Esophagus (tissue), 2 donors: ENCODE data around the gene PCDHB5. TPM values are rescaled to one million over a fixed set of nuclear protein-coding genes. Genes with fewer than 3 reads are reported as not detected.
"Not testable (repeated sequence)": the region's sequence is repeated elsewhere in the genome, so short reads cannot be mapped to it uniquely, and the experiment has no call there.

Experiments used
- H3K27ac ChIP-seq, 2 donors: one replicate each; pipeline ENCODE4 v1.5.1; 2013; ENCODE audit warnings: low read depth in 2 of 2, mild to moderate bottlenecking in 2 of 2, inconsistent platforms in 1 of 2, low read length in 1 of 2, moderate library complexity in 1 of 2
- H3K27me3 ChIP-seq, 2 donors: one replicate each; pipeline ENCODE4 v1.6.1; 2013; ENCODE audit warnings: low read length in 2 of 2, control low read depth in 1 of 2, mild to moderate bottlenecking in 1 of 2; ENCODE audit not compliant: insufficient read depth in 2 of 2, control insufficient read depth in 1 of 2
- H3K36me3 ChIP-seq, 2 donors: one replicate each; pipeline ENCODE4 v1.6.1; 2013; ENCODE audit warnings: low read length in 1 of 2; ENCODE audit not compliant: control insufficient read depth in 2 of 2, insufficient read depth in 2 of 2
- H3K4me1 ChIP-seq, 2 donors: one replicate each; pipeline ENCODE4 v1.6.1; 2013; ENCODE audit warnings: low read length in 1 of 2; ENCODE audit not compliant: control insufficient read depth in 2 of 2, insufficient read depth in 2 of 2
- H3K4me3 ChIP-seq, 2 donors: one replicate each; pipeline ENCODE4 v1.5.1; 2013; ENCODE audit warnings: low read length in 2 of 2, mild to moderate bottlenecking in 2 of 2, low read depth in 1 of 2, moderate library complexity in 1 of 2
- H3K9me3 ChIP-seq, 2 donors: one replicate each; pipeline ENCODE4 v1.6.1; 2013; ENCODE audit warnings: mild to moderate bottlenecking in 2 of 2, low read depth in 1 of 2, low read length in 1 of 2, moderate library complexity in 1 of 2; ENCODE audit not compliant: control insufficient read depth in 2 of 2, insufficient read depth in 1 of 2
- WGBS, 2 donors: extraction: QIAGEN DNeasy Blood & Tissue Kit; methylation state at CpG; one replicate each; pipeline ENCODE4 v1.1.7; 2013; 5-methylcytosine and 5-hydroxymethylcytosine counted together
- polyA plus RNA-seq, 2 donors: library from polyadenylated mRNA; stranded (reverse); fragments of 200-250 nt; gene quantifications; one replicate each; pipeline ENCODE4 v1.2.3, GENCODE V29; 2013
- donor health status: healthy with polysubstance abuse.
- donor health status: Bipolar disorder and iron deficiency.

Gene PCDHB5
- polyA plus RNA-seq, 2 donors = 0.14 to 0.26 TPM

DNA sequence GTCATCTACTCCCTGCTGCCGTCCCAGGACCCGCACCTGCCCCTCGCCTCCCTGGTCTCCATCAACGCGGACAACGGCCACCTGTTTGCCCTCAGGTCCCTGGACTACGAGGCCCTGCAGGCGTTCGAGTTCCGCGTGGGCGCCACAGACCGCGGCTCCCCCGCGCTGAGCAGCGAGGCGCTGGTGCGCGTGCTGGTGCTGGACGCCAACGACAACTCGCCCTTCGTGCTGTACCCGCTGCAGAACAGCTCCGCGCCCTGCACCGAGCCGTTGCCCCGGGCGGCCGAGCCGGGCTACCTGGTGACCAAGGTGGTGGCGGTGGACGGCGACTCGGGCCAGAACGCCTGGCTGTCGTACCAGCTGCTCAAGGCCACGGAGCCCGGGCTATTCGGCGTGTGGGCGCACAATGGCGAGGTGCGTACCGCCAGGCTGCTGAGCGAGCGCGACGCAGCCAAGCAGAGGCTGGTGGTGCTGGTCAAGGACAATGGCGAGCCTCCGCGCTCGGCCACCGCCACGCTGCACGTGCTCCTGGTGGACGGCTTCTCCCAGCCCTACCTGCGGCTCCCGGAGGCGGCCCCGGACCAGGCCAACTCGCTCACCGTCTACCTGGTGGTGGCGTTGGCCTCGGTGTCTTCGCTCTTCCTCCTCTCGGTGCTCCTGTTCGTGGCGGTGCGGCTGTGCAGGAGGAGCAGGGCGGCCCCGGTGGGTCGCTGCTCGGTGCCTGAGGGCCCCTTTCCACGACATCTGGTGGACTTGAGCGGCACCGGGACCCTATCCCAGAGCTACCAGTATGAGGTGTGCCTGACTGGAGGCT lies 39.5 kb downstream of the PCDHB5 start:
- H3K4me1 ChIP-seq, H3K4me3 ChIP-seq, H3K27me3 ChIP-seq, H3K36me3 ChIP-seq, H3K27ac ChIP-seq: not testable (repeated sequence)
- 46 to 54% methylated on average over 67 to 79 of the region's 79 CpGs for WGBS, 2 donors
- H3K9me3 ChIP-seq = peaks cover 11 to 20% of the 10 kb centered on the region in 2 donors

DNA sequence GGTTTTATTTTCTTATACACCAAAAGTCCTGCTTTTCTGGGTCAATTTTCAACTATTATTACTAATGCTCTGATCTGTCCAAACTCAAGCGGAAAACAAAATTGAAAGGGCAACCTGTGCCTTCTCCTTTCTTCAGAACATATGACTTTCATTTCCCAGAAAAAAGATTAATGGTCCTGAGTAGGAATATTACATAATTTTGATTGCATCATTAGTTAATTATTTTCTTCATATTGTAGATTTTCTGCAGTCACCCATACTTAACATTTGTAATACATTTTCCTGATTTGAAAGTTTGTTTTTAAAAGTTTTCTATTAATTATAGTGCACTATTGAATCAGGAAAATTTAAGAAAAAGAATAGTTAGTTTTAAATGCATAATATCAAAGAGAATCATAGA lies 40.9 kb downstream of the PCDHB5 start:
- Histone ChIP-seq H3K4me3 (no peak overlapping the region), H3K36me3 (no peaks in the 10 kb centered on the region), H3K9me3 (peaks cover 13 to 24% of the 10 kb centered on the region in 2 donors), H3K27ac (no peak overlapping the region), H3K27me3 (no peaks in the 10 kb centered on the region), H3K4me1 (no peaks in the 10 kb centered on the region)
- 47 to 62% methylated on average over 1 of the region's 1 CpG for WGBS, 2 donors

DNA sequence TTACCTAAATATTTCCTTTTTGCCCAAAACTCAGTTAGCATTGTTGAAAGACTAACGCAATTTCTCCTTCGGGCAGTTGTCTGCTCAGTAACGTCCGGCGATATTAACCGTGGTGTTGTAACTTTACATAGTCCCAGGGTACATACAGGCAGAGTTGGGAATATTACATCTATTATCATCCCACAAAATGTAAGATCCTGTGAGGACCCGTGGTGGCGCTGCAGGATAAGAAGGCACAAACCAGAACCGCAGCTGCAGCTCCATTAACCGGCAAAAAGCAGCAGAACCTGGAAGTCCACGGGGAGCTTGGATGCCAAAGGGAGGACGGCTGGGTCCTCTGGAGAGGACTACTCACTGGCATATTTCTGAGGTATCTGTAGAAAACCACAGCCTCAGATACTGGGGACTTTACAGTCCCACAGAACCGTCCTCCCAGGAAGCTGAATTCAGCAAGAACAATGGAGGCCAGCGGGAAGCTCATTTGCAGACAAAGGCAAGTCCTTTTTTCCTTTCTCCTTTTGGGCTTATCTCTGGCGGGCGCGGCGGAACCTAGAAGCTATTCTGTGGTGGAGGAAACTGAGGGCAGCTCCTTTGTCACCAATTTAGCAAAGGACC lies 42.7 kb downstream of the PCDHB5 start, which contains the start of gene PCDHB8:
Gene PCDHB8 (plus strand): TSS at position 214 of the 615 bp plus-strand sequence. CDS start 245 bp downstream, at position 459.
- not testable (repeated sequence) for H3K4me3 ChIP-seq
- peaks cover 15 to 30% of the 10 kb centered on the region in 2 donors for H3K9me3 ChIP-seq
- 28 to 31% methylated on average over 14 to 16 of the region's 18 CpGs for WGBS, 2 donors

DNA sequence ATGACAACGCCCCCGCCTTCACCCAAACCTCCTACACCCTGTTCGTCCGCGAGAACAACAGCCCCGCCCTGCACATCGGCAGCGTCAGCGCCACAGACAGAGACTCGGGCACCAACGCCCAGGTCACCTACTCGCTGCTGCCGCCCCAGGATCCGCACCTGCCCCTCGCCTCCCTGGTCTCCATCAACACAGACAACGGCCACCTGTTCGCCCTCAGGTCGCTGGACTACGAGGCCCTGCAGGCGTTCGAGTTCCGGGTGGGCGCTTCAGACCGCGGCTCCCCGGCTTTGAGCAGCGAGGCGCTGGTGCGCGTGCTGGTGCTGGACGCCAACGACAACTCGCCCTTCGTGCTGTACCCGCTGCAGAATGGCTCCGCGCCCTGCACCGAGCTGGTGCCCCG lies 44.4 kb downstream of the PCDHB5 start:
- peaks cover 8 to 26% of the 10 kb centered on the region in 2 donors for H3K9me3 ChIP-seq
- not testable (repeated sequence) for H3K4me1 ChIP-seq, H3K27ac ChIP-seq, H3K36me3 ChIP-seq, H3K27me3 ChIP-seq, H3K4me3 ChIP-seq
- 45 to 50% methylated on average over 27 to 35 of the region's 39 CpGs for WGBS, 2 donors

More for the DNA sequence above, 42.7 kb downstream of the PCDHB5 start, which contains the start of gene PCDHB8:
- H3K27me3 ChIP-seq, H3K27ac ChIP-seq, H3K36me3 ChIP-seq, H3K4me1 ChIP-seq: not testable (repeated sequence)

DNA sequence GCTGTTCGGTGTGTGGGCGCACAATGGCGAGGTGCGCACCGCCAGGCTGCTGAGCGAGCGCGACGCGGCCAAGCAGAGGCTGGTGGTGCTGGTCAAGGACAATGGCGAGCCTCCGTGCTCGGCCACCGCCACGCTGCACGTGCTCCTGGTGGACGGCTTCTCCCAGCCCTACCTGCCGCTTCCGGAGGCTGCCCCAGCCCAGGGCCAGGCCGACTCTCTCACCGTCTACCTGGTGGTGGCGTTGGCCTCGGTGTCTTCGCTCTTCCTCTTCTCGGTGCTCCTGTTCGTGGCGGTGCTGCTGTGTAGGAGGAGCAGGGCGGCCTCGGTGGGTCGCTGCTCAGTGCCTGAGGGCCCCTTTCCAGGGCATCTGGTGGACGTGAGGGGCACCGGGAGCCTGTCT lies 44.9 kb downstream of the PCDHB5 start:
- peaks cover 4 to 24% of the 10 kb centered on the region in 2 donors for H3K9me3 ChIP-seq
- H3K27ac ChIP-seq, H3K4me3 ChIP-seq, H3K36me3 ChIP-seq, H3K4me1 ChIP-seq, H3K27me3 ChIP-seq: not testable (repeated sequence)
- 40 to 41% methylated on average over 20 to 32 of the region's 32 CpGs for WGBS, 2 donors

DNA sequence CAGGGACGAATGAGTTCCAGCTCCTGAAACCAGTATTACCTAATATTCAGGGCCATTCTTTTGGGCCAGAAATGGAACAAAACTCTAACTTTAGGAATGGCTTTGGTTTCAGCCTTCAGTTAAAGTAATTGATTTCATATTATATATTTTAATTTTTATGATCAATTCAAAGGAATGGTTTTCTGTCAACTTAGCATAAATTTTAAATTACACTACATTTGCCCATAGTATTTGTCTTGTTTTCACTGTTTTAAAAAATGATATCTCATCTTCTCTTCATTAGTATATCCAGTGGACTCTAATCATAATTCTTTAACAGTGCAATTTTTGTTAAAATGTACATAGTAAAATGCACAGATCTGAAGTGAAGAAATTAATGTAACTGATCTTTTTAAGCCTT lies 45.3 kb downstream of the PCDHB5 start:
- Histone ChIP-seq H3K27ac (no peak overlapping the region), H3K9me3 (peaks cover 4 to 23% of the 10 kb centered on the region in 2 donors), H3K27me3 (no peaks in the 10 kb centered on the region), H3K4me3 (no peak overlapping the region), H3K4me1 (no peaks in the 10 kb centered on the region), H3K36me3 (no peaks in the 10 kb centered on the region)
- 44 to 57% methylated on average over 1 of the region's 1 CpG for WGBS, 2 donors

DNA sequence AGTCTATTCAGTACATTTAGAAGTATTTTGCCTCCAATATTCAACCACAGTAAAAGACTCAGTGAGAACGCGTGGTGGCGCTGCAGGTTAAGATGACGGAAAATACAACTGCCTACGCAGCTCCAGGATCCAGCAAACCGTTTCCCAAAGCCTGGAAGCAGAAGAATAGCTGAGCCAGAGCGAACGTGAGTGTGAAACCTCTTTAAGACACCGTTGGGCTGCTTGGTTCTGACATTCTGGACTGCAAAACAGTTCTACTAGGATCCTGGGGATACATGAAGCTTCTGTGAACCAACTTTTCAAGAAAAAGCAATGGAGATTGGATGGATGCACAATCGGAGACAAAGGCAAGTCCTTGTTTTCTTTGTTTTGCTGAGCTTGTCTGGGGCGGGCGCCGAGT lies 47.2 kb downstream of the PCDHB5 start, which contains the start of gene PCDHB16:
Gene PCDHB16 (plus strand): TSS at position 140 of the 400 bp plus-strand sequence. CDS start 173 bp downstream, at position 313.
- H3K27ac ChIP-seq = no peak within 1 kb of the TSS
- H3K4me1 ChIP-seq = no peaks in the 10 kb centered on the region
- no peaks in the 10 kb centered on the region for H3K36me3 ChIP-seq
- peaks cover 4 to 23% of the 10 kb centered on the region in 2 donors for H3K9me3 ChIP-seq
- no peaks in the 10 kb centered on the region for H3K27me3 ChIP-seq
- 17 to 18% methylated on average over 13 of the region's 13 CpGs for WGBS, 2 donors
- H3K4me3 ChIP-seq = peak within 1 kb of the TSS in 1 of 2 donors; percentile 27

DNA sequence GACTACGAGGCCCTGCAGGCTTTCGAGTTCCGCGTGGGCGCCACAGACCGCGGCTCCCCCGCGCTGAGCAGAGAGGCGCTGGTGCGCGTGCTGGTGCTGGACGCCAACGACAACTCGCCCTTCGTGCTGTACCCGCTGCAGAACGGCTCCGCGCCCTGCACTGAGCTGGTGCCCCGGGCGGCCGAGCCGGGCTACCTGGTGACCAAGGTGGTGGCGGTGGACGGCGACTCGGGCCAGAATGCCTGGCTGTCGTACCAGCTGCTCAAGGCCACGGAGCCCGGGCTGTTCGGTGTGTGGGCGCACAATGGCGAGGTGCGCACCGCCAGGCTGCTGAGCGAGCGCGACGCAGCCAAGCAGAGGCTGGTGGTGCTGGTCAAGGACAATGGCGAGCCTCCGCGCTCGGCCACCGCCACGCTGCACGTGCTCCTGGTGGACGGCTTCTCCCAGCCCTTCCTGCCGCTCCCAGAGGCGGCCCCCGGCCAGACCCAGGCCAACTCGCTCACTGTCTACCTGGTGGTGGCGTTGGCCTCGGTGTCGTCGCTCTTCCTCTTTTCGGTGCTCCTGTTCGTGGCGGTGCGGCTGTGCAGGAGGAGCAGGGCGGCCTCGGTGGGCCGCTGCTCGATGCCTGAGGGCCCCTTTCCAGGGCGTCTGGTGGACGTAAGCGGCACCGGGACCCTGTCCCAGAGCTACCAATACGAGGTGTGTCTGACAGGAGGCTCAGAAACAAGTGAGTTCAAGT lies 49.3 kb downstream of the PCDHB5 start:
- H3K27me3 ChIP-seq, H3K4me1 ChIP-seq, H3K27ac ChIP-seq, H3K4me3 ChIP-seq, H3K36me3 ChIP-seq: not testable (repeated sequence)
- H3K9me3 ChIP-seq = peaks cover 4 to 28% of the 10 kb centered on the region in 2 donors
- WGBS, 2 donors = 36 to 40% methylated on average over 18 to 57 of the region's 69 CpGs

DNA sequence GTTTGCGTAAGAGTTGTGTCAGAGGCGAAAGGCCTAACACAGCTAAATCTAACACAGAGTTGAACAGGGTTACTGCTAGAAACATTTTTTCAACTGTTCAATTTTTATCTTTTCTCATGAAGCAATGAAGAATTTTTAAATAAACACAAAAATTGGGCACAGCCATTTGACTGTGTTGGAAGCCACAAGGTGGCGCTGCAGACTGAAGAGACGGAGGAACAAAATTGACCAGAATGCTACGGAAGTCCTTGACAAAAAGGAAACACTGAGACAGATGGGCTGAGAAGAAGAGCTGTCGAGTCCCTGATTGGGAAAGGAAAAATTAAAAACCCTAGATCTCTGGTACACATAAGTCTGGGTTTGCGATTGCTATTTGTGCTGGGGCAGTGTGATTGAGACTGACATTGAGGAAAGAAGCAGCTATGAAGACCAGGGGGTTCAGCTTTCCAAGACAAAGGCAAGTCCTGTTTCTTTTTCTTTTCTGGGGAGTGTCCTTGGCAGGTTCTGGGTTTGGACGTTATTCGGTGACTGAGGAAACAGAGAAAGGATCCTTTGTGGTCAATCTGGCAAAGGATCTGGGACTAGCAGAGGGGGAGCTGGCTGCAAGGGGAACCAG lies 52.0 kb downstream of the PCDHB5 start, which contains the start of gene PCDHB9:
Gene PCDHB9 (plus strand): TSS at position 265 of the 616 bp plus-strand sequence. CDS start 158 bp downstream, at position 423.
- H3K4me1 ChIP-seq = no peaks in the 10 kb centered on the region
- peaks cover 2 to 23% of the 10 kb centered on the region in 2 donors for H3K9me3 ChIP-seq
- H3K27ac ChIP-seq = no peak within 1 kb of the TSS
- H3K27me3 ChIP-seq = no peaks in the 10 kb centered on the region
- no peak within 1 kb of the TSS for H3K4me3 ChIP-seq
- no peaks in the 10 kb centered on the region for H3K36me3 ChIP-seq
- WGBS, 2 donors = 19 to 24% methylated on average over 8 to 9 of the region's 9 CpGs
